Right lobe of liver (tissue), 4 donors: Measurements from ENCODE around the gene GNG5.

Experiments
- CTCF ChIP-seq, 4 donors: fragments of 200-600 bp in 3 of 4; fragments of 450-650 bp in 1 of 4; IDR thresholded peaks; one replicate each; pipeline versions ENCODE4 v1.5.1 to v1.8.0; 2016 to 2022; ENCODE audit warnings: antibody characterized with exemption in 4 of 4, mild to moderate bottlenecking in 2 of 4
- POLR2A ChIP-seq: fragments of 450-650 bp; IDR thresholded peaks from one replicate; pipeline ENCODE4 v1.6.1; 2017; ENCODE audit warnings: antibody characterized with exemption, mild to moderate bottlenecking
- donor health status: DM: no; HTN: no; CAD: no.
- donor health status: DM: no; HTN: no; CAD: no.
- donor health status: DM: no; HTN: yes; CAD: no.

- TF ChIP-seq CTCF (IDR thresholded peaks at IDR 0.05) (no peak), POLR2A (no peak)
These were observed 25.1 kb downstream of the GNG5 start for GRCh38 chr1:84481317-84481716.
